Activated T-helper 2 cell treated with anti-CD3 and anti-CD28 coated beads, Interferon-gamma antibody, Interleukin-2, Interleukin-4, amounts not matched to agents 10 μg/mL and 5 μg/mL and 100 μg/mL, durations not matched to agents 14 hours and 24 hours and 36 hours (primary cell): ENCODE measurements around the gene STYXL1. TPM values are rescaled to one million over a fixed set of nuclear protein-coding genes. Genes with fewer than 3 reads are reported as not detected.

Experiments used
- DNase-seq: peaks from one replicate; pipeline ENCODE4 v3.0.0; 2021; ENCODE audit warnings: low spot score
- H3K27ac Mint-ChIP-seq: one replicate; pipeline ENCODE4 v1.8.0; 2021; ENCODE audit warnings: mixed read lengths
- H3K27me3 Mint-ChIP-seq: one replicate; pipeline ENCODE4 v1.8.0; 2021; ENCODE audit warnings: low read depth, mixed read lengths
- H3K36me3 Mint-ChIP-seq: one replicate; pipeline ENCODE4 v1.8.0; 2021; ENCODE audit warnings: low read depth, mixed read lengths
- H3K4me1 Mint-ChIP-seq: one replicate; pipeline ENCODE4 v1.8.0; 2021; ENCODE audit warnings: low read depth, mixed read lengths
- H3K4me3 Mint-ChIP-seq: one replicate; pipeline ENCODE4 v1.8.0; 2021; ENCODE audit warnings: low read depth, mild to moderate bottlenecking, moderate library complexity, mixed read lengths
- H3K9me3 Mint-ChIP-seq: one replicate; pipeline ENCODE4 v1.8.0; 2021; ENCODE audit warnings: mixed read lengths
- intact Hi-C: fragments of 100-400 bp; cut with micrococcal nuclease; formaldehyde crosslinking; loops from one replicate; pipeline ENCODE4 v1.15.1; 2023
- total RNA-seq: library from RNA; stranded (reverse); gene quantifications from 2 replicates; pipeline ENCODE4 v1.2.3, GENCODE V29; 2022

Gene STYXL1
- total RNA-seq, 1 donor from 2014 or later = 36.1 TPM

DNA sequence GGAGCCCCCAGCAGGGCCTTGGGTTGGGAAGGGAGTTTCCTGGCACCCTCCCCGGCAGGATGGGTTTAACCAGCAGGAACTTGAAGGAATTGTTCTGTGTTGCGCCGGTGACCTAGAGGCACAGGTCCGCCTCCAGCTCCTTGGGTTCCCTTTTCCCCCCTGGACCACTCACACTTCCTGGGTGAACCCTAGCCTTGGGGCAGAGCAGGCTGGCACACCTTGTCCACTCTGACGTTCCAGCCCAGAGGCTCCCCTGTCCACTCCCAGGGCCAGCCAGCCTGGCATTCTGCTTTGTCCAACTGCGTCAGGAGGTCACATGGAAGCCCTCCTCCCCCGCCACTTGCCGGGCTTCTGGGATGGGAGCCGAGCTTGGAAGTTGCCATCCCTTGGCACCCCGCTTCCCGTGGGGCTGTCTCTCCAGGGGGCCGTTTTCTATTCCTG is 79.2 kb downstream of the STYXL1 start:
- Mint-ChIP-seq H3K9me3 (no peaks in the 10 kb centered on the region), H3K36me3 (peaks cover 7% of the 10 kb centered on the region), H3K27me3 (no peaks in the 10 kb centered on the region), H3K4me1 (no peaks in the 10 kb centered on the region), H3K4me3 (no peak overlapping the region), H3K27ac (no peak overlapping the region)
- no peak for DNase-seq
- intact Hi-C loops = no loop called here

DNA sequence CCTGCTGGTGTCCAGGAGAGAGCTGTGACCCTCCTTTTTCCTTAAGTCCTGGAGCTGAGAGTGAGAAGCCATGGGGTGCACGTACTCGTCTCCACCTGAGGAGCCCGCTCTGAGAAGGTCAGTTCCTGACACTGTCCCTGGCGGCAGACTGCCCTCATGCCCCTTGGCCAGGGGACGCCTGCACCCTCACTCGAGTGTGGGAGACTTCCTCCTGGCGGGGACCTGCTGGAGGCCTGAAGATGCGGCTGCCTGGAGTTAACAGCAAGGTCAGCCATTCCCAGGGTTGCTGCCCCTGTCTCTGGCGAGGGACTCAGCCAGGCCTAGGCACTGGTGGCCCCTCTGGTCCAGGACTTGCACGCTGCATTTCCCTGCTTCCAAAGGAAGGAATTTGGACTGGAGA is 79.8 kb downstream of the STYXL1 start:
- intact Hi-C loops = no loop called here
- no peak overlapping the region for H3K4me3 Mint-ChIP-seq

DNA sequence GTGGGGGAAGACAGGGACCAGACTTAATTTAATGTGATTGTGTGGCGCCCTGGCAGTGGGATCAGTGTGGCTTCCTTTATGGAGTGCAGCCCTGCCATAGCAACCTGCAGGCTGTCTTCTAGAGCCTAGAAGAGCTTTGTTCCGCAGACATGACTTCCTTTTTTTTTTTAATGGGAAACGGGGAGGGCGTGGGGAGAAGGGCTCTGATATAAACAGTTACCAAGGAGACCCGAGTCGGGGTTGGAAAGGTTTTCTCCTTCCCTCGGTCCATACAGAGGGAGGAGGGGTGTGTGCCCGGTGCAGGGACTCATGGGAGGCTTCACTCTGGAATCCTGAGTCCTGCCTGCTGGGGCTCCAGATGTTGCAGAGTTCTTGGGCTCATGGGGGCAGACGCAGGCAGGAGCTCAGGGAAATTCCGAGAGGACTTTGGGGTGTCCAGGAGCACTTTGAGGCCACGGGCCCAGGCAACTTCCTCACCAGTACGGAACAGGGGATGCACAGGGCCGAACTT is 80.3 kb downstream of the STYXL1 start:
- H3K36me3 Mint-ChIP-seq = peaks cover 4% of the 10 kb centered on the region
- no peak overlapping the region for H3K4me3 Mint-ChIP-seq
- intact Hi-C loops = no loop called here
- no peaks in the 10 kb centered on the region for H3K4me1 Mint-ChIP-seq
- DNase-seq = no peak
- no peaks in the 10 kb centered on the region for H3K9me3 Mint-ChIP-seq
- no peak overlapping the region for H3K27ac Mint-ChIP-seq
- no peaks in the 10 kb centered on the region for H3K27me3 Mint-ChIP-seq

More for the DNA sequence above, 79.8 kb downstream of the STYXL1 start:
- H3K4me1 Mint-ChIP-seq = no peaks in the 10 kb centered on the region
- no peak for DNase-seq
- peaks cover 4% of the 10 kb centered on the region for H3K36me3 Mint-ChIP-seq
- H3K9me3 Mint-ChIP-seq = no peaks in the 10 kb centered on the region
- H3K27me3 Mint-ChIP-seq = no peaks in the 10 kb centered on the region
- no peak overlapping the region for H3K27ac Mint-ChIP-seq

DNA sequence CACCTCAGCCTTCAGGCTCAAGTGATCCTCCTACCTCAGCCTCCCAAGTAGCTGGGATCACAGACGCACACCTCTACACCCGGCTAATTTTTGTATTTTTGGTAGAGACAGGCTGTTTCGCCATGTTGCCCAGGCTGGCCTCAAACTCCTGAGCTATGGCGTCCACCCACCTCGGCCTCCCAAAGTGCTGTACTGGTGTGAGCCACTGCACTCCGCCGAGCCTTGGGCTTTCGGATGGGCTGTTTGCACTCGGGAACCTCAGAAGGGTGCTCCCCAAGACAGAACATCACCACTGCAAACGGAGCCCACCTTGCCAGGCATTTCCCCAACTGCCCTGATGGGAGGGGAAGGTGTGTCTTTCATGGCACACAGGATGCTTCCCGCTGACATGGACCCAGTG is 80.7 kb downstream of the STYXL1 start:
- no peaks in the 10 kb centered on the region for H3K27me3 Mint-ChIP-seq
- no peak overlapping the region for H3K4me3 Mint-ChIP-seq
- H3K9me3 Mint-ChIP-seq = no peaks in the 10 kb centered on the region
- no peak for DNase-seq
- peaks cover 5% of the 10 kb centered on the region for H3K36me3 Mint-ChIP-seq
- no peaks in the 10 kb centered on the region for H3K4me1 Mint-ChIP-seq
- intact Hi-C loops = no loop called here
- H3K27ac Mint-ChIP-seq = no peak overlapping the region

DNA sequence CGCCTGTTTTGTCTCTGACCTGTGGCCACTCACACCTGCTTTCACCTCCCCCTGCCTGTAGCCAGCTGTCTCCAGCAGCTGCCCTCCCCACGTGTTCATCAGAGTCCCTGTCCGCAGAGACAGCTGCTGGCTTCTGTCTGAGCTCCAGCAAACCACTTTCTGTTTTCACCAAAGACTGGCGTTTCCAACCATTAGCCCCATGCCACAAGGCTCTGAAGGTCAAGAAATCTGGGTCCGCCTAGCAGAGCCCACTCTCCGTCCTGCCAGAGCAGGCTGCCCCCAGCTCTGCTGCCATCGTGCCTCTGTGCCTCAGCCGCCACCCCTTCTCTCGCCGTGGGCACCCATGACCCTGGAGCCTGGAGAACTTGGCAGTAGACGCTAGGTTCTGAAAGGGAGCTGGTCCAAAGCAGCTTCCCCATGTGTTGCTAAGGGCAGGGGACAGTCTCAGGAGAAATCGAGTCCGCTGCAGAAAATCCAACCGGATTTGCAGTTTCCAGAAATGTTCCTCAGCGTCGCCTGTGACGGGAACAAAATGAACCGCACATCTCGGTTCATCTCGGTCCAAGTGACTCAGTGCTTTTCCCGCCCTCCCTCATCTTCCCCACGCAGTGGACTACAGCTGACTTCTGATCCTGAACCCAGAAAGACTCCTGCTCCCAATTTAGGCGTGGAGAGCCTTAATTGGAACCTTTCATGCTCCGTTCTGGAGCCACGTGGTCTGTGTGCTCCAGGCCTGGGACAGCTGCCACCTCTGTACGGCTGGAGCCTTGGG is 81.4 kb downstream of the STYXL1 start:
- DNase-seq = no peak
- Mint-ChIP-seq H3K27ac (no peak overlapping the region), H3K9me3 (no peaks in the 10 kb centered on the region), H3K4me1 (no peaks in the 10 kb centered on the region), H3K4me3 (no peak overlapping the region), H3K27me3 (no peaks in the 10 kb centered on the region), H3K36me3 (peaks cover 2% of the 10 kb centered on the region)
- intact Hi-C loops = no loop called here

DNA sequence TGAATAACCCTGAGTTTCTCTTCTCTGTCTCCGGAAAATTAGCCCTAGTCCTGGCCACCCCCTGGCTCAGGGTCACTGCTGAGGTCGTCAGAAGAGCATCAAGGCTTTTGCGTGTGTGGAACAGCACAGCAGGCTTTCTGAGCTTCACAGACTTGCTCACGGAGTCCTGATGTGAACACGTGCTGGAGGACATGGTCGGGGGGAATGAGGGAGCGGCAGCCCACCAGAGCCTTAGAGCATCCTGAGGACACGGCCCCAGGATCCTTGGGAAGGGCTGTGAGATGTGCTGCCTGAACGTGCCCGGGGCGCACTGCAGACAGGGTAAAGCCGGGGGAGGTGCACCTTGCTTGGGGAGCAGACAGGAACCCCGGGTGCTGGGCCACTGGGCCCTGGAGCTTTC is 82.2 kb downstream of the STYXL1 start:
- H3K27ac Mint-ChIP-seq = no peak overlapping the region
- H3K27me3 Mint-ChIP-seq = no peaks in the 10 kb centered on the region
- no peak for DNase-seq
- intact Hi-C loops = no loop called here
- H3K36me3 Mint-ChIP-seq = peaks cover 2% of the 10 kb centered on the region
- H3K4me3 Mint-ChIP-seq = no peak overlapping the region
- no peaks in the 10 kb centered on the region for H3K4me1 Mint-ChIP-seq
- no peaks in the 10 kb centered on the region for H3K9me3 Mint-ChIP-seq

DNA sequence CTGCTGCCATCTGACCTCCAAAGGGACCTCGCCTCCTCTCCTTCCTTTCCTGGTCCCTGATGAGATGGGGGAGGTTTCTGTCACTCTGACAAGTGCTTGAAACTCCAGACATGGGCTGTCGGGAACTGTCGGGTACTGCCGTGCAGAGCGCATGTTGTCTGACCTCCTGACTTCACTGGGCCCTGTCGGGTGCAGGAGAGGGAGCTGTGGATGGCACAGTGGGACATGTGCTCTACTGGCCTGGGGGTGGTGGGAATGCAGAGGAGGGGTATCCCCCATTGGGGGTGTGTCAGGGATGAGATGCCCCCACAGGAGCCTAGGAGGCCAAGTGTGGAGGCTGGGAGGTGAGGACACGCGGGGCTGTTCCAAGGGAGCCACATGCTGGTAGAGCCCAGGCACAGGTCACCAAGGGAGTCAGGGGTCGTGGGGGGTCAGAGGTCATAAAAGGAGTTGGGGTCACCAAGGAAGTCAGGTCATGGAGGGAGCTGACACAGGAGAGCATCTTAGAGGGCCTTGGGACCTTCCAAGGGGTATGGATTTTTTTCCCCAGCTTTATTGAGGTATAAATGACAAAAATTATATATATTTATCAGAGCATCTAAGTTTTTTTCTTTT is 84.3 kb downstream of the STYXL1 start:
- intact Hi-C loops = no loop called here
- no peak for DNase-seq
- peaks cover 2% of the 10 kb centered on the region for H3K36me3 Mint-ChIP-seq
- no peak overlapping the region for H3K4me3 Mint-ChIP-seq
- no peak overlapping the region for H3K27ac Mint-ChIP-seq
- H3K4me1 Mint-ChIP-seq = no peaks in the 10 kb centered on the region
- H3K9me3 Mint-ChIP-seq = no peaks in the 10 kb centered on the region
- H3K27me3 Mint-ChIP-seq = no peaks in the 10 kb centered on the region

DNA sequence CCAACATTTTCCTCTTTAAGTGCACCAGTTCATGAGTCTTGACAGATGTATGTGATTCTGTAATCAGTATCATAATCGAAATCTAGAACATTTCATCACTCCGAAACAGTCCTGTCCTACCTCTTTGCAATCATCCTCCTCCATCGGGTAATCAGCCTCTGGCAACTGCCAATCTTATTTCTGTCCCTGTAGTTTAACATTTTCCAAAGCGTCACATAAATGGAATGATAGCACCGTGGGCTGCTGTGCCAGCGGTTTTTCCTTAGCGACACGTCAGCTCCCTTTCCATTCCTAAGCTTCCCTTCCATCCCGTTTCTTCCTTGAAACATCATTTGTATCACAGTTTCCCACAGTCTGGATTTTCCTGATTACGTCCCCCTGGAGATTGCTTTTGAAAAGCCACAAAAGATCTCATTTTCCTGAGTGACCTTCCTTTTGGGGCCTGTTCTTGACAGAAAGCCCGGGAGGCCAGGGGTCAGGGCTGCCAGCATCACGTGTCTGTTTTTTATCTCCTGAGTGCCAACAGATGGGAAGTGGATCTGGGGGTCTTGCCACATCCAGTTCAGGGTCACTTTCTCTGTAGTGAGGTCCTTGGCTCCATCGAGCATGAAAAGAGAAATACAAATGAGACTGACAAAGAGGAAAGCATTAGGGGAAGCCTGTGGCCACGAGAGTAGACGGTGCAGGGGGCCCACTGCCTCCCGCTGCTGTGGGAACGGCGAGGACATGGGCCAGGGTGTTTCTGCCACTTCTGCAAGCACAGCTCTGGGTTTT is 85.0 kb downstream of the STYXL1 start:
- Mint-ChIP-seq H3K36me3 (peaks cover 4% of the 10 kb centered on the region), H3K27me3 (no peaks in the 10 kb centered on the region), H3K4me3 (no peak overlapping the region), H3K27ac (no peak overlapping the region), H3K4me1 (no peaks in the 10 kb centered on the region), H3K9me3 (no peaks in the 10 kb centered on the region)
- DNase-seq = no peak
- intact Hi-C loops = no loop called here

DNA sequence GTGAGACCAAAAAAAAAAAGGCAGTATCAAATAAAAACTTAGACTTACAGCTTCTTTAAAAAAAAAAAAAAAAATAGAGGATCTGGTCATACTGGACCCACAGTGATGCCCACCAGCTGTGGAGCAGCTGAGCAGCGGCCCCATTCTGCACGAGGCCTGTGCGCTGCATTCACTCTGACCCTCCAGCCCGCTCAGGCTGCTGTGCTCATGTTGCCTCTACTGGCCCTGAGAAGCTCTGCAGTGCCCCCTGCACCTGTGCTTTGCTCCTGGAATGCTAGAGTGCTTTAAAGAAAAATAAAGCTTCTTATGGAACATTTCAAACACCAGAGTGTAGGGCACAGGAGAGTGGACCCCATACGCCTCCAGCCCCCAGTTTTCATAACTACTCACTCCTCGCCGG is 86.6 kb downstream of the STYXL1 start:
- H3K27ac Mint-ChIP-seq = no peak overlapping the region
- no peaks in the 10 kb centered on the region for H3K4me1 Mint-ChIP-seq
- intact Hi-C loops = no loop called here
- H3K36me3 Mint-ChIP-seq = peaks cover 11% of the 10 kb centered on the region
- no peak for DNase-seq
- no peaks in the 10 kb centered on the region for H3K9me3 Mint-ChIP-seq
- H3K27me3 Mint-ChIP-seq = no peaks in the 10 kb centered on the region
- H3K4me3 Mint-ChIP-seq = no peak overlapping the region

DNA sequence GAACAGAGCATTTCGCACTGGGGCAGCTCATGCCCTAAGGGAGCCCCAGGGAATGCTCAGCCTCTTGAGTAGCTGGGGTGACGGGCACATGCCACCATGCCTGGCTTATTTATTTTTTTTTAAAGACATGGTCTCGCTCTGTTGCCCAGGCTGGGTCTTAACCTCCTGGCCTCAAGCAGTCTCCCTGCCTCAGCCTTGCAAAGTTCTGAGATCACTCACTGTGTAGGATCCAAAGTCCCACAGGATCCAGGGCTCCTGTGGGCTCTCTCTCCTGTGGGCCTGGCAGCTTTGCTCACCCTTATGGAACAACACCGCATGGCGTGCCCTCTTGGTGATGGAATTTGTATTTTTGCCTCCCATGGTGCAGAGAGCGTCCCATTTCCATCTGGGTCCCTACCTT is 87.4 kb downstream of the STYXL1 start:
- no peaks in the 10 kb centered on the region for H3K4me1 Mint-ChIP-seq
- H3K9me3 Mint-ChIP-seq = no peaks in the 10 kb centered on the region
- peaks cover 16% of the 10 kb centered on the region for H3K36me3 Mint-ChIP-seq
- no peaks in the 10 kb centered on the region for H3K27me3 Mint-ChIP-seq
- no peak overlapping the region for H3K27ac Mint-ChIP-seq
- intact Hi-C loops = no loop called here
- no peak for DNase-seq
- no peak overlapping the region for H3K4me3 Mint-ChIP-seq

DNA sequence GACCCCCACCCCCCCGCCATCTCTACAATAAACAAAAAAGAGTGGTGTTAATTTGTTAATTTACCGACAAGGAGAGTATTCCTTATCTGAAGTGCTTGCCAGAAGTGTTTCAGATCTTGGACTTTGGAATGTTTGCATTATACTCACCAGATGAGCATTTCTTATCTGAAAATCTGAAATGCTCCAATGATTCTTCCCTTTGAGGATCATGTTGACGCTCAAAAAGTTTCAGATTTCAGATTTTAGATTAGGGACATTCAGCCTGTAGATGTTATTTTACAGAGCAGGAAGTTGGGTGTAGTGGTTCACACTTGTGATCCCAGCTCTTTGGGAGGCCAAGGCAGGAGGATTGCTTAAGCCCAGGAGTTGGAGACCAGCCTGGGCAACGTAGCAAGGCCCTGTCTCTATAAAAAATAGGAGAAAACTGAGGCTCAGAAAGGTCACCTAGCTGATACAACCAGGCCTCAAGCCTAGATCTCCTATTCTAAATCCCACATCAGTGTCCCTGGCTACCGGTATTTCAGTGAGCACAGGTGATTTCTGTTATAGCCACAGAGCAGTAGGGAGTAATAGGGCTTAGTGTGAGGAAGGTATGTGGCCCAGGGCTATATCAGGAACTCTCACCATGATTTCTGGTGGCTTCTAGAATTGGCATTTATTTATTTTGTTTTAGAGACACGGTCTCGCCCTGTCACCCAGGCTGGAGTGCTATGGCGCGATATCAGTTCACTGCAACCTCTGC is 88.8 kb downstream of the STYXL1 start:
- Mint-ChIP-seq H3K4me3 (no peak overlapping the region), H3K4me1 (no peaks in the 10 kb centered on the region), H3K27me3 (no peaks in the 10 kb centered on the region), H3K27ac (no peak overlapping the region), H3K9me3 (no peaks in the 10 kb centered on the region), H3K36me3 (peaks cover 16% of the 10 kb centered on the region)
- intact Hi-C loops = no loop called here
- DNase-seq = no peak

DNA sequence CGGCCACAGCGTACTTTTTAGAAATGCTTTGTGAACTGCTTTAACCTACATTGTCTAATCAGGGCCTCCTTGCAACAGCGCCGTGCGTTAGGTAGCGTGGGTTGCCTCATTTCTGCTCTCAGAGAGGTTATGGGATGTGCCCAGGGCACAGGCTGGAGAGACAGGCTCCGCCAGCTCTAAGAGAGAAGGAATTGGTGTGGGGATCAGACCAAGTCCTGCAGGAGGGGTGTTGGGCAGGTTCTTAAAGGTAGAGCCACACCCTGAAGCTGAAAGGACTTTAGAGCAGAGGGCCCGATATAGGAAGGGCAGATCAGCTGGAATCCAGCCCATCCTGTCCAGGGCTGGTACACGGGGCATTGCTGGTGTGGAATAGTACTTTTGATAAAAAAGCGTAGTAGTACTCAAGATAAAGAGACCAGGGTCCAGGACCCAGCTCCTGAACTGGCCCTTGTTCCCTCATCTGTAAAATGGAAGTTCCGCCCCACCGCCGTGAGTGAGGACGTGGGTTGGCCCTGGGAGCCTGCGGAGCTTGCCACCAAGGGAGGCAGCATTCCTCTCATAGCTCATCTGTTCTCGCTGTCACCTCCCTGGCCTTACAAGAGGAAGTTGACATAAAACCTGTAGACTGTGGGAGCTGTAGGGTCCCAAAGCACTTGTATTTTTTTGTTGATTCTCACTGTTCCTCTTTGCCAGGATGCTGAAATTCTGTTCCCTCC is 90.6 kb downstream of the STYXL1 start:
- intact Hi-C loops = no loop called here
- peaks cover 16% of the 10 kb centered on the region for H3K36me3 Mint-ChIP-seq
- H3K27ac Mint-ChIP-seq = no peak overlapping the region
- no peak overlapping the region for H3K4me3 Mint-ChIP-seq
- no peaks in the 10 kb centered on the region for H3K27me3 Mint-ChIP-seq
- no peak for DNase-seq
- no peaks in the 10 kb centered on the region for H3K9me3 Mint-ChIP-seq
- no peaks in the 10 kb centered on the region for H3K4me1 Mint-ChIP-seq
